IMR-90 (cell line): Measurements from ENCODE around the gene INCENP.

ENCODE experiments used
- MAZ ChIP-seq: IDR thresholded peaks from 2 replicates; pipeline ENCODE4 v1.6.1; 2012; ENCODE audit warnings: low read depth, mild to moderate bottlenecking, low read length, improper control_type of control experiment, moderate library complexity, borderline replicate concordance
- NFE2L2 ChIP-seq: fragments of 150-350 bp; IDR thresholded peaks from 2 replicates; pipeline ENCODE4 v1.6.1; 2016; ENCODE audit warnings: low read depth, mild to moderate bottlenecking, low read length
- POLR2A ChIP-seq: IDR thresholded peaks from 2 replicates; pipeline ENCODE4 v1.6.1; 2012; ENCODE audit warnings: mild to moderate bottlenecking, low read depth, low read length
- RAD21 ChIP-seq: IDR thresholded peaks from 2 replicates; pipeline ENCODE4 v1.6.1; 2012; ENCODE audit warnings: low read length, improper control_type of control experiment
- RCOR1 ChIP-seq: IDR thresholded peaks from 2 replicates; pipeline ENCODE4 v1.6.1; 2012; ENCODE audit warnings: mild to moderate bottlenecking, low read length, improper control_type of control experiment; ENCODE audit not compliant: insufficient replicate concordance
- TF ChIP-seq, protein P1 (sequence below): conservative IDR thresholded peaks from 2 replicates; pipeline ENCODE4 v1.5.1; 2012; ENCODE audit warnings: mild to moderate bottlenecking, low read depth, low read length, improper control_type of control experiment

DNA sequence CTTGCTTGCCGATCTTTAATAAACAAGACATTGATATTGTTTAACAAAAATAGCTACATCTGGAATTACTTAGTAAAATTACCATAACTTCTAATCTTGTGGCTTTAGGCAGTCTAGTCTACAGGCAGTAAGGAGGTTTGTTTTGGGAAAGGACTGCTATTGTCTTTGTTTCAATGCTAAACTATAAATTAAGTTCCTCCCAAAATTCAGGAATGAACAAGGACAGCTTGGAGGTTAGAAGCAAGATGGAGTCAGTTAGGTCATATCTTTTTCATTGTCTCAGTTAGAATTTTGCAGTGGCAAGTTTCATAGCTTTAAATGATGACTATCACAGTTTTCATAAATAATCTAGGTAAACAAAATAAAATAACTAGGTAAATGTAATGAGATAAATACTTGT is 36.1 kb upstream of the INCENP start:
- TF ChIP-seq, protein P1, sequence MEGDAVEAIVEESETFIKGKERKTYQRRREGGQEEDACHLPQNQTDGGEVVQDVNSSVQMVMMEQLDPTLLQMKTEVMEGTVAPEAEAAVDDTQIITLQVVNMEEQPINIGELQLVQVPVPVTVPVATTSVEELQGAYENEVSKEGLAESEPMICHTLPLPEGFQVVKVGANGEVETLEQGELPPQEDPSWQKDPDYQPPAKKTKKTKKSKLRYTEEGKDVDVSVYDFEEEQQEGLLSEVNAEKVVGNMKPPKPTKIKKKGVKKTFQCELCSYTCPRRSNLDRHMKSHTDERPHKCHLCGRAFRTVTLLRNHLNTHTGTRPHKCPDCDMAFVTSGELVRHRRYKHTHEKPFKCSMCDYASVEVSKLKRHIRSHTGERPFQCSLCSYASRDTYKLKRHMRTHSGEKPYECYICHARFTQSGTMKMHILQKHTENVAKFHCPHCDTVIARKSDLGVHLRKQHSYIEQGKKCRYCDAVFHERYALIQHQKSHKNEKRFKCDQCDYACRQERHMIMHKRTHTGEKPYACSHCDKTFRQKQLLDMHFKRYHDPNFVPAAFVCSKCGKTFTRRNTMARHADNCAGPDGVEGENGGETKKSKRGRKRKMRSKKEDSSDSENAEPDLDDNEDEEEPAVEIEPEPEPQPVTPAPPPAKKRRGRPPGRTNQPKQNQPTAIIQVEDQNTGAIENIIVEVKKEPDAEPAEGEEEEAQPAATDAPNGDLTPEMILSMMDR = no peak
- no peak for TF ChIP-seq NFE2L2
- TF ChIP-seq RAD21 = no peak
- TF ChIP-seq RCOR1 = no peak
- no peak for TF ChIP-seq POLR2A
- TF ChIP-seq MAZ = no peak
